Measurements from ENCODE around the gene KAT6B.
"Not testable (repeated sequence)": the region's sequence is repeated elsewhere in the genome, so short reads cannot be mapped to it uniquely, and the experiment has no call there.

KAT6B gene
- total RNA-seq, result 7.1 to 37.1 (median 18.8) reads per million in 17 experiments

DNA sequence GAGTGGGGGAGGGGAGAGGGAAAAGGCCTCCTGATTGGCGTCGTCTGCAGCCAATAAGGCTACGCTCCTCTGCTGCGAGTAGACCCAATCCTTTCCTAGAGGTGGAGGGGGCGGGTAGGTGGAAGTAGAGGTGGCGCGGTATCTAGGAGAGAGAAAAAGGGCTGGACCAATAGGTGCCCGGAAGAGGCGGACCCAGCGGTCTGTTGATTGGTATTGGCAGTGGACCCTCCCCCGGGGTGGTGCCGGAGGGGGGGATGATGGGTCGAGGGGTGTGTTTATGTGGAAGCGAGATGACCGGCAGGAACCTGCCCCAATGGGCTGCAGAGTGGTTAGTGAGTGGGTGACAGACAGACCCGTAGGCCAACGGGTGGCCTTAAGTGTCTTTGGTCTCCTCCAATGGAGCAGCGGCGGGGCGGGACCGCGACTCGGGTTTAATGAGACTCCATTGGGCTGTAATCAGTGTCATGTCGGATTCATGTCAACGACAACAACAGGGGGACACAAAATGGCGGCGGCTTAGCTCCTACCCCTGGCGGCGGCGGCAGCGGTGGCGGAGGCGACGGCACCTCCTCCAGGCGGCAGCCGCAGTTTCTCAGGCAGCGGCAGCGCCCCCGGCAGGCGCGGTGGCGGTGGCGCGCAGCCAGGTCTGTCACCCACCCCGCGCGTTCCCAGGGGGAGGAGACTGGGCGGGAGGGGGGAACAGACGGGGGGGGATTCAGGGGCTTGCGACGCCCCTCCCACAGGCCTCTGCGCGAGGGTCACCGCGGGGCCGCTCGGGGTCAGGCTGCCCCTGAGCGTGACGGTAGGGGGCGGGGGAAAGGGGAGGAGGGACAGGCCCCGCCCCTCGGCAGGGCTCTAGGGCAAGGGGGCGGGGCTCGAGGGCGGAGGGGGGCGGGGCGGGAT lies at the start of gene KAT6B:
Gene KAT6B, plus strand, starts transcription at position 459 of the 903 bp plus-strand sequence. CDS start 16,258 bp downstream, outside the sequence.
- DNase-seq, result peak; percentile 100

DNA sequence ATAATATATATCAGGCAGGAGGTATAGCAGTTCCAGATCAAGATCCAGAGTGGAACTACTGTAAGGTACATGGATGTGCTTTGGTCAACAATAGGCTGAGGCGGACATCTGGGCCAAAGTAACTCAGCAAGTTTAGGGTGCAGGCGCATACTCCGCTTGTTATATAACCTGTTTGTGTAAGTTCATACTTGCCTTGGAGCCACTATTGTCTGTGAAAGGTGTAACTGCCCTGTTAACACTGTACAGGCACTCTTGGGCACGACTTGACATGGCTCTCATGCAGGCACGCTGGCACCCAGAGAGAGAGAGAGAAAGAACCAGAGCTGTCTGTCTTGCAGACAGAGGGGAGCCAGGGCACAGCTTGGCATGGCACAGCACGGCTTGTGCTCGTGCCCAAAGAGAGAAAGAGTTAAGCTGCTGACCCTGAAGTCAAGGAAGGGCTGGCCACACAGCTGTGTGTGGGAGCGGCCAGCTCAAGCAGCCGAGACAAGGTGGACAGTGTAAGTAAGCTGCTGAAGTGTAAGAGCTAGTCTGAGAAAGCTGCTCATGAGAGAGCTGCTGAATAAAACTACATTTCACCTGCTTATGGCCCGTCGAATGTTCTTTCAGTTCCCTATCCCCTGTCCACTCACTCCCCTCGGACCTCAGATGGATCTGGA lies 47.8 kb upstream of the KAT6B start:
- no peak for DNase-seq

DNA sequence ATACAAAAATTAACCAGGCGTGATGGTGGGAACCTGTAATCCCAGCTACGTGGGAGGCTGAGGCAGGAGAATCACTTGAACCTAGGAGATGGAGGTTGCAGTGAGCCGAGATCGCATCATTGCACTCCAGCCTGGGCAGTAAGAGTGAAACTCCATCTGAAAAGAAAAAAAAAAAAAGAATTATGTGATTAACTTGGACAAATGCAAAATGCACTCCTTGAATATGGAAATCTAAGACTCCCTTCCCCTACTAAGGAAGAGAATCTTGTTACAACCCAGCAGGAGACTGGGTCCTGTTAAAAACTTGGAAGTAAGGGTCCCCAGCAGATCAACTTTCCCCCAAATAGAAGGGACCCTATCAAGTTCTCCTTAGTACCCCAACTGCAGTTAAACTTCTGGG lies 44.5 kb upstream of the KAT6B start:
- DNase-seq, result not testable (repeated sequence)

GRCh38 chr10:74784462-74784861 lies 41.9 kb upstream of the KAT6B start:
- no peak for DNase-seq

DNA sequence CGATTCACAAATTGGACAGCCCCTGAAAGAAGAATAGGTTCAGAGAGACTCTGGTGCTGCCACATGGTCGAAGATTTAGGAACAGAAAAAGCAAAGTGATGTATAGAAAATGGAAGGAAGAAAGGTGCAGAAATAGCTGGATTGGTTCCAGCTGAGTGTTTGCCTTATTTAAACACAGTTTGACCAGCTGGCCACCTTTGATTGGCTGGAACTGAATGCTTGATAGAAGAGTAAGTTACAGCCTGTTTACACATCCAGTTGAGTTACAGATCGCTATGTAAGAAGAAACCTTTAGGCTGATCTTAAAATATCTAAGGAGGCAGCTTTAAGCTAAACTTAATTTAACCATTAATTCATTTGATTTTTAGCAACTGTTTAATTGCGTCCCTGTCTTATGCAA lies 40.3 kb upstream of the KAT6B start:
- DNase-seq, result no peak

DNA sequence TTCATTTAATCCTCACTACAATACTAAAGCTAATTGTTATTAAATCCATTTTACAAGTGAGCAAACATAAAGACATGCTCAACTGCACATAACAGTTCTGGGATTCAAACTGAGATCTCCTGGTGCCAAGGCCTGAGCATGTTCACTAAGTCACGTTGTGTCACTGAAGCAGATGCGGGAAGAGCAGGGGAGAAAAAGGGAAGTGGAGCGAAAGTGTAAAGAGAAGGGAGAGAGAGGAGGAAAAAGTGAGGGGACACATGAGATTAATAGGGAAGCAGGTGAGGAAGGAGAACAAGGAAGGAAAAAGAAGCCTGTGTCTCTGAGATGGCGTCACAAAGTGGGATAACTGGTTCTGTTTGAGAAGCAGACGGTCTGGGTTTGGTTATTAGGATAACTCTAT lies 38.9 kb upstream of the KAT6B start:
- DNase-seq, result peak; percentile 15 to 40 (median 39)

DNA sequence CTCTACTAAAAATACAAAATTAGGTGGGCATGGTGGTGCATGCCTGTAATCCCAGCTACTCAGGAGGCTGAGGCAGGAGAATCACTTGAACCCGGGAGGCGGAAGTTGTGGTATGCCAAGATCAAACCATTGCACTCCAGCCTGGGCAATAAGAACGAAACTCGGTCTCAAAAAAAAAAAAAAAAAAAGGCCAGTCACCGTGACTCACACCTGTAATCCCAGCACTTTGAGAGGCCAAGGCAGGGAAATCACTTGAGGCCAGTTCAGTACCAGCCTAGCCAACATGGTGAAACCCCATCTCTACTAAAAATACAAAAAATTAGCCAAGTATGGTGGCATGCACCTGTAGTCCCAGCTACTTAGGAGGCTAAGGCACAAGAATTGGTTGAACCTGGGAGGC lies 34.4 kb upstream of the KAT6B start:
- not testable (repeated sequence) for DNase-seq

GRCh38 chr10:74792726-74793125 lies 33.7 kb upstream of the KAT6B start:
- DNase-seq, result no peak

- not testable (repeated sequence) for DNase-seq
These were observed 33.2 kb upstream of the KAT6B start for GRCh38 chr10:74793240-74793639.

DNA sequence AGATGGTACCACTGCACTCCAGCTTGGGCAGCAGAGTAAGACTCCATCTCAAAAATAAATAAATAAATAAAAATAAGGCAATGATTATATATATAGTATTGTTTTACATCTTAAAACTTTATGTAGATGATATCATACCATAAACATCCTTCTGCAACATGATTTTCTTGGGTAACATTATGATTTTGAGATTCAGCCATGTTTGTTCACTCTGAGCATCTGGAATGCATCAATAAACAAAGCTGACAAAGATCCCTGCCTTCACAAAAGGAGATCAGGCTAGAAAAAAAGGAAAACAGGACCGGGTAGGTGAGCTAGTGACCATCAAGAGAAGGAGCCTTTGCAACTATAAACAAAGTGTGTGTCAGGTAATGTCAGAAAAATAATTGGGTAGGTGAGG lies 31.9 kb upstream of the KAT6B start:
- no peak for DNase-seq

- peak in 3 of 4 experiments; percentile 11 to 41 (median 25) for DNase-seq
These were observed 28.9 kb upstream of the KAT6B start for GRCh38 chr10:74797550-74797949.

DNA sequence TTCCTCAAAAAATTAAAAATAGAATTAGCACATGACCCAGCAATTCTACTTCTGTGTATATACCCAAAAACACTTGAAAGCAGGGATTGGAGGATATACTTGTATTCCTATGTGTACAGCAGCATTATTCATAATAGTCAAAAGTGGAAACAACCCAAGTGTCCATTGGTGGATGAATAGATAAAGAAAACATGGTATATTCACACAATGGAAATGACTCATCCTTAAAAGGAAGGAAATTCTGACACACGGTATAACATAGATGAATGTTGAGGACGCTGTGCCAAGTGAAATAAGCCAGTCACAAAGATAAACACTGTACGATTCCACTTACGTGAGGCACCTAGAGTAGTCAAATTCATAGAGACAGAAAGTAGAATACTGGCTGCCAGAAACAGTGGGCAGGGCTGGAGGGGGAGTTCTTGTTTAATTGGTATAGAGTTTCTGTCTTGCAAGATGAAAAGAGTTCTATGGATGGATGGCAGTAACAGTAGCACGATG lies 26.6 kb upstream of the KAT6B start:
- DNase-seq, result peak; percentile 8 to 60 (median 34)

DNA sequence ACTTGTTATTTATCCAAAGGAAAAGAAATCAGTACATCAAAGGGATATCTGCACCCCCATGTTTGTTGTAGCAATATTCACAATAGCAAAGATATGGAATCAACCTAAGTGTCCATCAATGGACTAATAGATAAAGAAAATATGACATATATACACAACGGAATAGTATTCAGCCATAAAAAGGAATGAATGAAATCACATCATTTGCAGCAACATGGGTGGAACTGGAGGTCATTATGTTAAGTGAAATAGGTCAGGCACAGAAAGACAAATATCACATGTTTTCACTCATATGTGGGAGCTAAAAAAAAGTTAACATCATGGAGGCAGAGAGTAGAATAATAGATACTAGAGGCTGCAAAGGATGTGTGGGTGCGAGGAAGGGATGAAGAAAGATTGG lies 25.0 kb upstream of the KAT6B start:
- DNase-seq, result no peak

GRCh38 chr10:74808501-74808900 lies 17.9 kb upstream of the KAT6B start:
- DNase-seq, result no peak

DNA sequence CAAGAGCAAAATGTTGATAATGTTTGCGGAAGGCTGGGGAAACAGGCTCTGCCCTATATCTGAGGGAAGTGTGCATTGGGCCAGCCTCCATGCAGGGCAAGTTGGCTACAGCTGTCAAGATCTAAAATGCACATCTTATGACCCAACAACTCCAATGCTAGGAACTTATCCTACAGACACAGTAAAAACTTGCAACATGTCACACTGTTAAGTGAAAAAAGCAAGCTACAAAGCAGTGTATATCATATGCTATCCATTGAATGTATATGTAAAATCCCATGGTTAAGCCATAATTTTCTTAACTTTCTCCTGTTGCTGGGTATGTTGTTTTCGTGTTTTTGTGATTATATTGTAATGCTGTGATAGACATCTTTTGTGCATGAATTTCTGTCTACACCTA lies 16.3 kb upstream of the KAT6B start:
- DNase-seq, result no peak

DNA sequence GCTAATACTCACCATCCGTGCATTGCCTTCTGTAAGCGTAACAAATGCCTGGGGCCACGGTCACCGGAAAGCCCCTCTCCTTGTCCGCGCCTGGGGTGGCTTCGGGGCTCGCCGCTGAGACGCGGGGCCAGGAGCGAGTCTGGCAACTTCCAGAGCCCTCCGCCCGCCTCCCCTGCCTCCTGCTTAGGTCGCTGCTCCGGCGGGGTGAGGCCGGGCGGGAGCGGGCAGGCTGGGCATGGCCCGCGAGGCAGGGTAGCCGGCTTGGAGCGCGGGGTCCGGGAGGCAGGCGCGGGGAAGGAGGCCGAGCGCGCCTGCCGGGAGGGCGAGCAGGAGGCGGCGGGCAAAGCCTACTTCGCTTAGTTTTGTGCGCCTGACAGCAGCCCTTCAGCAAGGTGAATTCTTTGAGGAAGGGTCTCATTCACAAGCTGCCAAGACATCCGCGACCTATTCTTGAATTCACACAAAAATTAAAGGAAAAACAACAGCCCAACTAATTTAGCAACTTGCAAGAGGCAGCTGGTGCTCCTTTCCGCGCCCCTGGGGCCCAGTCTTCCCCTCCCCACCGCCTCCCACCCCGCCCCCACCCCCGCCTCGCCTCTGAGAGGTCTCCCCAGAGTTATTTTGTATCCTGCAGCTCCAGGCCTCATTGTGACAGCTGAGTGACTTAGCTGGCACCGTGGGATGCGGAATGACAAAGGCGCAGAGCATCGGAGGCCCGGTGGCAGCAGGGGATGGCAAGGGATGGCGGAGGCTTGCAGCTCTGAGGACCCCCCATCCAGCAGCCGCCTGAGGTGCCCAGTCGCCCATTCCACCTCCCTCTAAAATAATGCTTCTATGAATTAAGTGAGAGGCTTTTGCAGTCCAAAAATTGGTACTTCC lies 12.8 kb upstream of the KAT6B start:
- no peak for DNase-seq

- DNase-seq, result no peak
These were observed 11.6 kb upstream of the KAT6B start for GRCh38 chr10:74814797-74815196.

DNA sequence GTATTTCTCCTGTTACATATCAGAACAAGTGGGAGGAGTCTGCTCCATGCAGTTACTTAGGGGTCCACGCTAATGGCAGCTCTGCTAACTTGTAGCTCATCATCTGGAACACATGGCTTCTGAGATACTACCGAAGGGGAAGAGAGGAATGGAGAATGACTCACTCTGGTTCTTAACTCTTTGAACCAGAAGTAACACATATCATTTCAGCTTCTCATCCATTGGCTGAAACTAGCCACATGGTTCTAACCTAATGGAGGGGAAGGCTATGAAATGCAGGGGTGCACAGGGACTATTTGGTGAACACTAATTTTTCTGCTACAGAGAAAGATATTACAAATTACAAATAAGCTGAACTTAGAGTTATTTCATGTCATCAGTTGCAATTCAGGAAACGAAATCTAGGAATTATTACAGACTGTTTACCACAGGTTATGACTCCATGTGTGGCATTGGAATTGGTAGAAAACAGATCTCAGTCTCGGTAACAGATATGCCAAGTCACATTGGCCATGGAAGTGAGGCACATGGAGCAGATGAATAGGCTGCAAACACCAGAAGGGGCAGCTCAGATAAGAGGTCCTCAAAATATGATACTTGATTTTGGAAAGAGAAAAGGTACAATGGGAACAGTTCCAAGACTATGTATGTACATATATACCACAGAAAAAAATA lies 9.4 kb upstream of the KAT6B start:
- DNase-seq, result no peak

- DNase-seq, result no peak
These were observed 4.9 kb upstream of the KAT6B start for GRCh38 chr10:74821501-74821900.

DNA sequence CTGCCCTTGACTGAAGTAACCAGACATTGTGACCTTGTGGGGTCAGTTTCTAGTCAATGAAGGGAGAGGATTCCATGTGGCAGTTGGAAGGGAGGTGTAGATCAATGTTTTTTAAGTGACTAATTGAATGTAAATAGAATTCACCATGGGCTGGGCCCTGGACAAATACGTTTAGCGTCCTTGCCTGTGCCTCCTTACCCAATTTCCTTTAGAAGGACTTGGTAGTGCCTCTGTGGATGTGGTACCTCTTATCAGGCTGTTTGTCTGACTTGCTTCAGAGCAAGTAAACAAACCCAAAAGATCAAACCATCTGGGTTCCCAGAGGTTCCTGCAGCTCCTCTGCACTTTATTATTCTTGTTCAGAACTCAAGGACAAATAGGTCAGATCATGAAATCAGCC lies 4.3 kb upstream of the KAT6B start:
- no peak for DNase-seq

DNA sequence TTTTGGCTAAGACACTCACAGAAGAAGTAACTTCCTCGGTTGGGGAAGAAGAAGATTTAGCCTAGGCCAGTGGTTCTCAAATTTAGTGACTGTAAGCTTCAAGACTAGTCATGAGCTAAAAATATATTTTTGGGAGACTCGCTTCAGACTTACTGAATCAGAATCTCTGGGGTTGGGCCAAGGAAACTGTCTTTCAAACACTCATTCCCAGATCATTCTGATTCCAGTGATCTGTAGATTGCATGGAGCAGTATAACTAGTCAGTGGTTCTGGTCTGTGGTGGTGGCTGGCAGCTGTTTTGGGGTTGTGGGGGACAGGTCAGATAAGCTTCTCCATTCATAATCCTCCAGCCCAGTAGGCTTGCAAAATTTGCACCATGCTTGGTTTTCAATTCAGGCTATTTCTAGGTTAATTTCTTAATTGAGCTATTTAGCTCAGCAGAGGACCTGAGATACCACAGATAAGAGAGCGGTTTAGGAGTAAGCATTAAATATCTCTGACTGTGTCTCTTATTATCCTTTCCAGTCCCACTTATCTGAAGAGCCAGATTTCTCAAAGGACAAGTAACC lies 3.8 kb upstream of the KAT6B start:
- DNase-seq, result peak; percentile 35 to 71 (median 60)

- no peak for DNase-seq
These were observed 2.6 kb upstream of the KAT6B start for GRCh38 chr10:74823791-74824183.
